Measurements from ENCODE around the gene KLK3.

DNA sequence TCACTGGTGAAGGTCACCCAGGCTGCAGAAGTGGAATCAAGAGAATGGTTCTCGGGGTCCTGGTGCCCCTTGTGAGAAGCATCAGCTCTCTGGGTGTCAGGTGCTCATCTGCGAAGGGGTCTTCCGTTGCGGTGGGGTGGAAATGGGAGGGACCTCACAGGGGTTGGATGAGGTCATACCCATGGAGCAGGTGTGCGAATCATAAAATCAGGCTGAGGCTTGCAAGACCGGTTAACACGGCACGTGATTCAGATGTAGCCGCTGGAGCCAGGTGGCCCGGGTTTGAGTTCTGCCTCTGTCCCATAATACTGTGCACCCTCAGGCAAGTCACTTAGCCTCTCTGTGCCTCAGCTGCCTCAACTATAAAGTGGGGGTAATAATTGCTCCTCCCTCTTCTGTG, 17.4 kb upstream of the KLK3 start:
- TF ChIP-seq, protein P1, sequence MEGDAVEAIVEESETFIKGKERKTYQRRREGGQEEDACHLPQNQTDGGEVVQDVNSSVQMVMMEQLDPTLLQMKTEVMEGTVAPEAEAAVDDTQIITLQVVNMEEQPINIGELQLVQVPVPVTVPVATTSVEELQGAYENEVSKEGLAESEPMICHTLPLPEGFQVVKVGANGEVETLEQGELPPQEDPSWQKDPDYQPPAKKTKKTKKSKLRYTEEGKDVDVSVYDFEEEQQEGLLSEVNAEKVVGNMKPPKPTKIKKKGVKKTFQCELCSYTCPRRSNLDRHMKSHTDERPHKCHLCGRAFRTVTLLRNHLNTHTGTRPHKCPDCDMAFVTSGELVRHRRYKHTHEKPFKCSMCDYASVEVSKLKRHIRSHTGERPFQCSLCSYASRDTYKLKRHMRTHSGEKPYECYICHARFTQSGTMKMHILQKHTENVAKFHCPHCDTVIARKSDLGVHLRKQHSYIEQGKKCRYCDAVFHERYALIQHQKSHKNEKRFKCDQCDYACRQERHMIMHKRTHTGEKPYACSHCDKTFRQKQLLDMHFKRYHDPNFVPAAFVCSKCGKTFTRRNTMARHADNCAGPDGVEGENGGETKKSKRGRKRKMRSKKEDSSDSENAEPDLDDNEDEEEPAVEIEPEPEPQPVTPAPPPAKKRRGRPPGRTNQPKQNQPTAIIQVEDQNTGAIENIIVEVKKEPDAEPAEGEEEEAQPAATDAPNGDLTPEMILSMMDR (conservative IDR thresholded peaks at IDR 0.05 in 1 of 2, IDR thresholded peaks at IDR 0.05 in 1 of 2; ENCODE audit: extremely low read depth in 1 of 2, insufficient read depth in 1 of 2, low read depth in 1 of 2, low read length in 2 of 2) = no peak
- TF ChIP-seq EZH2 (IDR thresholded peaks at IDR 0.05; ENCODE audit: borderline replicate concordance, low read length) = no peak

Data from mammary epithelial cell (primary cell).